HG03558 (cell line): ENCODE results near the gene OSCAR.
"Not testable (repeated sequence)": the region's sequence is repeated elsewhere in the genome, so short reads cannot be mapped to it uniquely, and the experiment has no call there.

Experiments
- ATAC-seq: cut with Tn5 transposase; IDR thresholded peaks from one replicate; pipeline ENCODE4 v1.9.1; 2021; ENCODE audit warnings: moderate number of reproducible peaks; ENCODE audit not compliant: unreplicated experiment; ENCODE audit errors: extremely low read depth

Gene OSCAR

GRCh38 chr19:54127688-54128440 lies 27.3 kb upstream of the OSCAR start:
- ATAC-seq, result no peak

GRCh38 chr19:54125713-54126112 lies 25.1 kb upstream of the OSCAR start:
- no peak for ATAC-seq

DNA sequence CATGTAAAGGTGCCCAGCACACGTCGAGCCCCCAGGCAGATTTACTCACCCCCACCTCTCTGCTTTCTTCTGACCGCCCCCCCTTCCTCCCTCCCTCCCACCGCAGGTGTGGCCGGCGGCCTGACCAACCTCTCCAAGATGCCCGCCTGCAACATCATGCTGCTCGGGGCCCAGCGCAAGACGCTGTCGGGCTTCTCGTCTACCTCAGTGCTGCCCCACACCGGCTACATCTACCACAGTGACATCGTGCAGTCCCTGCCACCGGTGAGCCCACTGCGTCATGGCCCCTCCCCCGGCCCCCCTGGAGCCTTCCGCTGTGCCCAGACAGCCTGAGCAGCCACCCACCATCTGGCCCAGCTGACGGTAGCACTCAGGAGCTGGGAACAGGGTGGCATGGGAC lies 23.8 kb upstream of the OSCAR start:
- ATAC-seq, result no peak

GRCh38 chr19:54123682-54124081 lies 23.1 kb upstream of the OSCAR start:
- no peak for ATAC-seq

- no peak for ATAC-seq
Measured at GRCh38 chr19:54121259-54121658, 20.7 kb upstream of the OSCAR start.

DNA sequence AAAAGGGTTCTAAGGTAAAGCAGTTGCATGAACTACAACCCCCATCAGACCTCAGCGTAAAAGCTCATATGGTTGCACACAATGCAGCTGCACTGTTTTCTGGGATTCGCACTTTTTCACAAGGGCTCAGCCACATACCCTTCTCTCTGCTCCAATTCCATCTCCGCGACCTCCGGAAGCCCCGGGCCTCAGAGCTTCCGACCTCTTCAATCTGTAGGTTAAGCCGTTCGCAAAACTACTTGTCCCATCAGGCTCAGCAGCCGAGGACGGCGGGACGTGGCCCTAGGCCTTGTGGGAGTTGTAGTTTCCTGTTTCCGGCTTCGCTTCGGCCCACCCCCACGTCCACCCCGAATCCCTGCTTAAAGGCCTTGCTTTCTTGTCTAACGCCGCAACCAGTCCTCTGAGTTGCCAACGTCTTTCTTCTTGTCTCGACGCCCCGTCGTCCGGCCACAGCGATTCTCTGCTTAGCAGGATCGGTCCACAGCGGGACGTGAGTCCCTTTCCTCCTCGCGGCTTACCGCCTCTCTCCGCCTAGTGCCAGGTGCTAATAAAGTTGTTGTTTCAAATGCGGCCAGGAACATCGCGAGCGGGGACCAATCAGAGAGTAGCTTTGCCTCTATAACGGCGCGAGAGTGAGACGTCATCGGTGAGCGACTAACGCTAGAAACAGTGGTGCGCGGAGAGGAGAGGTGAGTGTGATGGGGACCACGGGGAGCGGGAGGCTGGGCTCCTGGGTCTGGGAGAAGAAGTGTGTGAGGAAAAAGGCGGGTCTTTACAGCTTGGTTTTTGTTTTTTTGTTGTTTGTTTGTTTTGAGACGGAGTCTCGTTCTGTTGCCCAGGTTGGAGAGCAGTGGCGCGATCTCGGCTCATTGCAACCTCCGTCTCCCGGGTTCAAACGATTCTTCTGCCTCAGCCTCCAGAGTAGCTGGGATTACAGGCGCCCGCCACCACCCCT lies 14.8 kb upstream of the OSCAR start, which contains the start of the genes PRPF31 and TFPT:
Gene PRPF31 (plus strand): TSS at position 646 of the 955 bp plus-strand sequence. CDS start 2,525 bp downstream, outside the sequence.
Gene TFPT (minus strand): TSS at position 549 of the 955 bp plus-strand sequence. CDS start 388 bp downstream, at position 161.
- ATAC-seq, result peak; percentile 69

DNA sequence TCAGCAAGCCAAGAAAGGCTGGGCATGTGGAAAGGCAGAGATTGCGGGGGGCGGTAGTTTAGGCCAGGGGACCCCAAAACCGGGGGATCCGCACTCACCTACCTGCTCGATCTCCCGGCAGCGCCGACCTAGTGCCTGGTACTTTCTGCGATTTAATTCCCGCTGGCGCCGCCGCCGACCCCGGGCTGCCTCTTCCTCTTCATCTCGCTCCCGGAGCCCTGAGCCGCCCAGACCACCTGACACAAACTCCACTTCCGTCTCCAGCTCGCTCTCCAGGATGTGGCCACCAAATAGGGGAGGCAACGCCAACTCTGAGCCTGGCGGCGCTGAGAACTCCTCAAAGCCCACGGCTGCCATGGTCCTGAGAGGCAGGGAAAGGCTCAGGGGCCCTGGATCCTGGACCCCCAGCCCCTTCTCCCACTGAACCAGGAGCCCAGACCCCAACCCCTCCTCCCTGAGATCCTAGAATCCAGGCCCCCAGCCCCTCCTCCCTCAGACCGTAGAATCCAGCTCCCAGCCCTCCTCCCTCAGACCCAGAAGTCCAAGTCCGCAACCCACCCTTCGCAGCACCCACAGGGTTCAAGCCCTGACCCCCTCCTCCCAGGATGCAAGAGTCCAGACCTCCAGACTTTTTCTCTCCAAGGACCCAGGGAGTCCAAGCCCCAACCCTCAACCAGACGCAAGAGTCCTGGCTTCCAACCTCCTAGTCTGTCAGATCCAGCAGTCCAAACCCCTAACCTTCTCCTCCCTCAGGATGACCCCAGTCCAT lies 13.9 kb upstream of the OSCAR start:
- no peak for ATAC-seq

DNA sequence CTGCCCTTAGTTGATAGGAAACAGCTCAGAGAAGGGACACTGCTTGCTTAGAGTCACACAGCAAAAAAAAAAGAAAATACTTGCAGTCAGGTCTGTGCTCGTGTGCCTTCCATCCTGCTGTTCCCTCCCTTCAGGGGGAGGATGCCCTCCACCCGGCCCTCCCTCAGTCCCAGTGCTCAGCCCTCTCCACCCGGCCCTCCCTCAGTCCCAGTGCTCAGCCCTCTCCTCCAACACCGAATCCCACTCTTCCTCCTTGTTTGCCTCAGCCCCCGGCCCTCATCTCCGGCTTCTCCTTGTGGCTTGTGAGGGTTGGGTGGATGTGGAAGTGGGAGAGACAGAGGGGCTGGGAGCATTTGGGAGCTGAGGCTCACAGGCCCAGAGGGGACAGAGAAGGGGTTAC lies 9.0 kb upstream of the OSCAR start:
- no peak for ATAC-seq

DNA sequence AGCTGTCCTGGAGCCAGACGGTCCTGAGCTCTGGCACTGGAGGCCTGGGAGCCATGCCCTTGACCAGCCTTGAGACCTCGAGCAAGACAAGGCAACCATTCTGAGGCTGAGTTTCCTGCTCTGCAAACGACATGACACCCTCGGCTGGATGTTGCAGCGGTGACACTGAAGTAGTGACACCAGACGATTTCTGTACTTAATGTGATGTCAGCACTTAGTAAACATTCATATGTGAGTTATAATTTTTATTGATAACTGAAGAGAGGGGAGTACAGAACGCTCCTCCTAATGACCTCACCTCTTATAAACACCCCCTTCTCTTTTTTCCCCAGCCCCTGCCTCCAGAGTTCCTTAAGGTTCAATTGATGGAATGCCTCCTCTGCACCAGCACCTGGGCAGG lies 7.9 kb upstream of the OSCAR start:
- ATAC-seq, result no peak

DNA sequence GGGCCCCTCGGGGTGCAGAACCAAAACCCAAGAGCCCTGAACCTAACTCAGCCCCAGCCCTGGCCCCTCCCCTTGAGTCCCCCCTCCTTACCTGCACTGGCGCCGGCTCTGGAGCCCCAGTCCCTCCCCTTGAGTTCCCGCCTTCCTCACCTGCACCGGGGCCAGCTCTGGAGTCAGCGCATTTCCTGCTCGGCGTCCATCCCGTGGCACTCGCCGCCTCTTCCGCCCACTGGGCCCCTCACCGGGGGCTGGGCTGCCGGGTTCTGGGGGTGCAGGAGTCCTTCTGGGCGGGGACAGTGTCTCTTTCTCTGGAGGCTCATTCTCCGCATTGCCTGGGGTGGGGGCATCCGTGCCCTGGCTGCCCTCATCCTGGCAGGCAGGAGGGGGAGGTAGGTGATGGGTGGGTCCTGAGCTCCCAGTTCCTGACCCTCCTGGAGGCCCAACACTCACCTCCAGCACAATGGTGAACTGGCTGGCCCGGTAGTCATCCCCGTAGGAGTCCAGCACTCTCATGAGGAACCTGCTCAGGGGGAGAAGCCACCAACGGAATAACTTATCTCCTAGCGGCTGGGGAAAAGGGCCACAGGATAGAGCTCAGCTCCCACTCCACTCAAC lies 7.4 kb upstream of the OSCAR start:
- ATAC-seq, result no peak

GRCh38 chr19:54106716-54107115 lies 6.1 kb upstream of the OSCAR start:
- ATAC-seq, result no peak

GRCh38 chr19:54105796-54106195 lies 5.2 kb upstream of the OSCAR start:
- ATAC-seq, result no peak

DNA sequence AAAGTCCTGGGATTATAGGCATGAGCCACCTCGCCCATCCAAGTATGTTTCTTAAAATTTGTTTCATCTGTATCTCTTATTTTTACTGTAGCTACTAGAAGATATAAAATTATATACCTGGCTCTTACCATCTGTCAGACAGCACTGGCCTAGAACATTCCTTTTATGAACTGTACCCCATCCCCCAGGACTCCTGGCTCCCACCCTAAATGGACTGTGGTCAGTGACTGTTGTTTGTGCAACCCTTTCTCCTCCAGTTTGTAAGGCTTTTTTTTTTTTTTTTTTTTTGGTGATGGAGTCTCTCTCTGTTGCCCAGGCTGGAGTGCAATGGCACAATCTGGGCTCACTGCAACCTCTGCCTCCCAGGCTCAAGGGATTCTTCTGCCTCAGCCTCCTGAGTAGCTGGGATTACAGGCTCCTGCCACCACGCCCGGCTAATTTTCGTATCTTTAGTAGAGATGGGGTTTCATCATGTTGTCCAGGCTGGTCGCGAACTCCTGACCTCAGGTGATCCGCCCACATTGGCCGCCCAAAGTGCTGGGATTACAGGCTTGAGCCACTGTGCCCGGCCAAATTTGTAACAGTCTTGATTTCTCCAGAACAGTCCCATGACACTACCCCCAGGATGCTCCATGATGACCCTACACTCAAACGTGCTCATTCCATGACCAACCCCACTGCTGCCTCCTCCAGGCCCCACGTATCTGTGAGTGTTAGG lies 4.6 kb upstream of the OSCAR start:
- no peak for ATAC-seq

DNA sequence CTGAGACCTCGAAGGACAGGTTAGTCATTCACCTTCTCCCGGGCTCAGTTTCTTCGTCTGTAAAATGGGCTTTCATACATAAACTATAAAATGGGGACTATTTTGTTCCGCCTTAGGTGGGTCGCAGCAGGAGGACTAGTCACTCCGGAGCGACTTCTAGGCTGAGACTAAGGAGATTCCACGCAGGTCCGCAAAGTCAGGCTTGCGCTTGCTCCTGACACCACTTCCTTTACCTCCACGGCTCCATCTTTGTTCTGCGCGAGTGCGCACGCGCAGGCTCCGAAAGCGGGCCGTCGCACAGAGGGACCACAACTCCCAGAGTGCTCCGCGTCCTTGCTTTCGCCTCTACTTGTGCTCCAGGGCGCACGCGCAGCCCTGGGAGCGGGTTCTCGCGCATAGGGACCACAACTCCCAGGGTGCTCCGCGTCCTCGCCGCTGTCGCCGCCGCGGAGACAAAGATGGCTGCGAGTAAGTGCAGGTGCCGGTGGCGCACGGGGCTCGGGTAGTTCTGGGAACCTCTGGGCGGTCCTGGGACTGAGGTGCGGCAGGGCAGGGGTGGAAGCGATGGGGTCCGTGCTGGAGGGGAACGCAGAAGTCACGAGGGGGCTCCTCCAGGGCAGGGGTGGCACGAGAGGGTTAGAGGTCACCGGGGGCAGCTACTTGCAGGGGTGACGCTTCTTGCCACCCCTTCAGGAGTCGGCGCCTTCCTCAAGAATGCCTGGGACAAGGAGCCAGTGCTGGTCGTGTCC lies 2.0 kb upstream of the OSCAR start, which contains the start of gene NDUFA3:
Gene NDUFA3 (plus strand): TSS at position 435 of the 749 bp plus-strand sequence. CDS start 24 bp downstream, at position 459.
- peak; percentile 96 for ATAC-seq

GRCh38 chr19:54099903-54100255 lies 724 bp downstream of the OSCAR start:
- ATAC-seq, result not testable (repeated sequence)

GRCh38 chr19:54099190-54099902 lies 1.3 kb downstream of the OSCAR start:
- ATAC-seq, result no peak

GRCh38 chr19:54096617-54097106 lies 3.9 kb downstream of the OSCAR start:
- ATAC-seq, result no peak
